Neuronal stem cell (in vitro differentiated cells): ENCODE data around the gene KDF1.

ENCODE experiments used
- DNase-seq: peaks from one replicate; pipeline ENCODE4 v3.0.0-alpha.2; 2013; ENCODE audit warnings: low spot score
- H2AFZ ChIP-seq: one replicate; pipeline ENCODE4 v1.6.1; 2013; ENCODE audit warnings: mild to moderate bottlenecking, low read length, inconsistent platforms
- H2AK5ac ChIP-seq: 2 replicates; pipeline ENCODE4 v1.6.1; 2013; ENCODE audit warnings: low read depth, mild to moderate bottlenecking, inconsistent platforms, low read length, moderate library complexity, mixed read lengths
- H2BK120ac ChIP-seq: 2 replicates; pipeline ENCODE4 v1.6.1; 2013; ENCODE audit warnings: low read depth, mild to moderate bottlenecking, inconsistent platforms, low read length, moderate library complexity, mixed read lengths
- H2BK12ac ChIP-seq: one replicate; pipeline ENCODE4 v1.6.1; 2013; ENCODE audit warnings: low read length, inconsistent platforms
- H2BK15ac ChIP-seq: 2 replicates; pipeline ENCODE4 v1.6.1; 2013; ENCODE audit warnings: mild to moderate bottlenecking, low read length, inconsistent platforms, mixed read lengths
- H2BK5ac ChIP-seq: one replicate; pipeline ENCODE4 v1.6.1; 2013; ENCODE audit warnings: inconsistent platforms, mild to moderate bottlenecking, low read length, moderate library complexity
- H3K14ac ChIP-seq: one replicate; pipeline ENCODE4 v1.6.1; 2013; ENCODE audit warnings: low read length, inconsistent platforms
- H3K18ac ChIP-seq: 2 replicates; pipeline ENCODE4 v1.6.1; 2013; ENCODE audit warnings: low read length, inconsistent platforms
- H3K23ac ChIP-seq: 2 replicates; pipeline ENCODE4 v1.6.1; 2013; ENCODE audit warnings: low read depth, mild to moderate bottlenecking, mixed read lengths, low read length, inconsistent platforms; ENCODE audit not compliant: poor library complexity
- H3K27ac ChIP-seq: replicated peaks from 3 replicates; pipeline ENCODE4 v1.5.1; 2013; ENCODE audit warnings: low read length, inconsistent platforms
- H3K27me3 ChIP-seq, 3 experiments: 2 replicates each; pipeline ENCODE4 v1.6.1; 2013; ENCODE audit warnings: low read length in 3 of 3, mild to moderate bottlenecking in 2 of 3, inconsistent platforms in 1 of 3, low read depth in 1 of 3, mixed read lengths in 1 of 3, moderate library complexity in 1 of 3; ENCODE audit not compliant: control insufficient read depth in 3 of 3, insufficient read depth in 3 of 3
- H3K36me3 ChIP-seq, 2 donors: replicated peaks in 1 of 2; 2 replicates each; pipeline ENCODE4 v1.6.1; 2013; ENCODE audit warnings: low read length in 2 of 2; ENCODE audit not compliant: control insufficient read depth in 2 of 2, insufficient read depth in 2 of 2
- H3K4ac ChIP-seq: 2 replicates; pipeline ENCODE4 v1.6.1; 2013; ENCODE audit warnings: inconsistent platforms, mild to moderate bottlenecking, low read length, moderate library complexity
- H3K4me1 ChIP-seq, 2 donors: 1 replicate in 1 of 2; 2 replicates in 1 of 2; pipeline ENCODE4 v1.6.1; 2013; ENCODE audit warnings: low read length in 2 of 2, low read depth in 1 of 2; ENCODE audit not compliant: control insufficient read depth in 2 of 2, insufficient read depth in 1 of 2
- H3K4me2 ChIP-seq: one replicate; pipeline ENCODE4 v1.6.1; 2013; ENCODE audit warnings: mild to moderate bottlenecking, low read length, inconsistent platforms; ENCODE audit not compliant: insufficient read depth, poor library complexity, severe bottlenecking
- H3K4me3 ChIP-seq, 2 donors: 2 replicates each; pipeline ENCODE4 v1.5.1; 2013; ENCODE audit warnings: low read length in 2 of 2, mild to moderate bottlenecking in 2 of 2, inconsistent platforms in 1 of 2, moderate library complexity in 1 of 2
- H3K79me1 ChIP-seq: one replicate; pipeline ENCODE4 v1.6.1; 2013; ENCODE audit warnings: low read depth, mild to moderate bottlenecking, inconsistent platforms, low read length, moderate library complexity
- H3K9ac ChIP-seq: one replicate; pipeline ENCODE4 v1.6.1; 2013; ENCODE audit warnings: mild to moderate bottlenecking, low read depth, low read length, inconsistent platforms; ENCODE audit not compliant: poor library complexity
- H3K9me3 ChIP-seq, 2 donors: replicated peaks in 1 of 2; 2 replicates each; pipeline versions ENCODE3 to v1.6.1; 2013; ENCODE audit warnings: low read length in 2 of 2, mild to moderate bottlenecking in 2 of 2, inconsistent platforms in 1 of 2, low read depth in 1 of 2, mixed read lengths in 1 of 2, moderate library complexity in 1 of 2; ENCODE audit not compliant: control insufficient read depth in 2 of 2, insufficient read depth in 1 of 2
- H4K8ac ChIP-seq: one replicate; pipeline ENCODE4 v1.6.1; 2013; ENCODE audit warnings: low read depth, mild to moderate bottlenecking, inconsistent platforms, low read length, moderate library complexity
- H4K91ac ChIP-seq: one replicate; pipeline ENCODE4 v1.6.1; 2013; ENCODE audit warnings: low read length, low read depth, mild to moderate bottlenecking, inconsistent platforms; ENCODE audit not compliant: poor library complexity
- WGBS, 2 donors: extraction: QIAGEN DNeasy Blood & Tissue Kit; methylation state at CpG; one replicate each; pipeline ENCODE4 v1.1.7; 2013; ENCODE audit warnings: missing lambda C conversion rate in 2 of 2, mixed read lengths in 1 of 2; ENCODE audit not compliant: insufficient read length in 2 of 2, insufficient replicate concordance in 1 of 2; ENCODE audit errors: extremely low coverage in 2 of 2; 5-methylcytosine and 5-hydroxymethylcytosine counted together

KDF1 gene

GRCh38 chr1:27006683-27007082 is 46.4 kb upstream of the KDF1 start:
- Histone ChIP-seq H3K9me3 (no peaks in the 10 kb centered on the region), H2AK5ac (no peak overlapping the region), H3K4me3 (peak overlapping the region in 1 of 2 donors; percentile 64), H3K4ac (peak overlapping the region; percentile 26), H4K91ac (no peak overlapping the region), H2BK5ac (no peak overlapping the region), H2BK120ac (no peak overlapping the region), H3K36me3 (peaks cover 7 to 39% of the 10 kb centered on the region in 2 donors), H4K8ac (no peak overlapping the region), H3K4me1 (peaks cover 45 to 48% of the 10 kb centered on the region in 2 donors), H3K18ac (no peak overlapping the region), H3K14ac (no peak overlapping the region), H3K9ac (no peak overlapping the region), H2BK15ac (peak overlapping the region; percentile 55), H2AFZ (no peak overlapping the region), H3K23ac (no peak overlapping the region), H3K27me3 (no peaks in the 10 kb centered on the region), H2BK12ac (no peak overlapping the region), H3K27ac (no peak overlapping the region), H3K4me2 (no peak overlapping the region), H3K79me1 (no peaks in the 10 kb centered on the region)
- no peak for DNase-seq
- no CpG with 5 or more reads among the region's 13 CpGs for WGBS, 2 donors

- Histone ChIP-seq H2BK12ac (peak overlapping the region; percentile 7), H2BK120ac (no peak overlapping the region), H2AFZ (no peak overlapping the region), H3K4ac (no peak overlapping the region), H2BK5ac (no peak overlapping the region), H2BK15ac (no peak overlapping the region), H3K23ac (peak overlapping the region; percentile 82), H3K27me3 (no peaks in the 10 kb centered on the region), H3K79me1 (no peaks in the 10 kb centered on the region), H3K27ac (no peak overlapping the region), H3K14ac (no peak overlapping the region), H3K18ac (peak overlapping the region; percentile 40), H3K36me3 (peaks cover 7 to 39% of the 10 kb centered on the region in 2 donors), H3K4me2 (no peak overlapping the region), H3K4me3 (no peak overlapping the region), H3K9ac (no peak overlapping the region), H4K91ac (no peak overlapping the region), H3K4me1 (peaks cover 42 to 47% of the 10 kb centered on the region in 2 donors), H3K9me3 (no peaks in the 10 kb centered on the region), H2AK5ac (no peak overlapping the region), H4K8ac (peak overlapping the region; percentile 75)
- DNase-seq: no peak
- WGBS, 2 donors: no CpG with 5 or more reads among the region's 48 CpGs
Measured at GRCh38 chr1:27005648-27006496, 45.6 kb upstream of the KDF1 start.

- DNase-seq: no peak
- Histone ChIP-seq H2AK5ac (peak overlapping the region; percentile 6), H3K4me1 (peaks cover 41 to 47% of the 10 kb centered on the region in 2 donors), H4K91ac (no peak overlapping the region), H2AFZ (no peak overlapping the region), H3K9me3 (no peaks in the 10 kb centered on the region), H3K27ac (no peak overlapping the region), H3K27me3 (no peaks in the 10 kb centered on the region), H3K4me3 (no peak overlapping the region), H2BK5ac (no peak overlapping the region), H2BK15ac (no peak overlapping the region), H3K36me3 (peaks cover 7 to 39% of the 10 kb centered on the region in 2 donors), H3K14ac (no peak overlapping the region), H4K8ac (no peak overlapping the region), H2BK120ac (no peak overlapping the region), H3K23ac (no peak overlapping the region), H3K4ac (no peak overlapping the region), H3K79me1 (no peaks in the 10 kb centered on the region), H3K4me2 (no peak overlapping the region), H3K9ac (no peak overlapping the region), H2BK12ac (no peak overlapping the region), H3K18ac (peak overlapping the region; percentile 15)
- WGBS, 2 donors: no CpG with 5 or more reads among the region's 3 CpGs
Measured at GRCh38 chr1:27005166-27005530, 44.9 kb upstream of the KDF1 start.

GRCh38 chr1:27004471-27005165 is 44.4 kb upstream of the KDF1 start:
- H3K14ac ChIP-seq: no peak overlapping the region
- no peak overlapping the region for H2BK5ac ChIP-seq
- no peaks in the 10 kb centered on the region for H3K27me3 ChIP-seq
- no peak for DNase-seq
- H3K9ac ChIP-seq: no peak overlapping the region
- peaks cover 42 to 49% of the 10 kb centered on the region in 2 donors for H3K4me1 ChIP-seq
- no peak overlapping the region for H3K4me2 ChIP-seq
- no peaks in the 10 kb centered on the region for H3K79me1 ChIP-seq
- H4K8ac ChIP-seq: no peak overlapping the region
- no peak overlapping the region for H3K4me3 ChIP-seq
- H3K27ac ChIP-seq: peak overlapping the region; percentile 27
- no peak overlapping the region for H2BK15ac ChIP-seq
- H2AK5ac ChIP-seq: peak overlapping the region; percentile 7
- H3K9me3 ChIP-seq: no peaks in the 10 kb centered on the region
- no peak overlapping the region for H3K23ac ChIP-seq
- WGBS, 2 donors: no CpG with 5 or more reads among the region's 10 CpGs
- H2BK12ac ChIP-seq: no peak overlapping the region
- peaks cover 7 to 38% of the 10 kb centered on the region in 2 donors for H3K36me3 ChIP-seq
- H3K18ac ChIP-seq: peak overlapping the region; percentile 31
- no peak overlapping the region for H2BK120ac ChIP-seq
- no peak overlapping the region for H2AFZ ChIP-seq
- no peak overlapping the region for H4K91ac ChIP-seq
- H3K4ac ChIP-seq: no peak overlapping the region
